GM21717 (cell line): ENCODE data around the gene CERKL.

Experiments used
- ATAC-seq: cut with Tn5 transposase; IDR thresholded peaks from one replicate; pipeline ENCODE4 v1.9.1; 2021; ENCODE audit warnings: mild to moderate bottlenecking, moderate library complexity; ENCODE audit not compliant: unreplicated experiment

The CERKL gene

GRCh38 chr2:181523756-181524155 lies 133.1 kb downstream of the CERKL start:
- ATAC-seq: no peak

GRCh38 chr2:181520253-181520652 lies 136.7 kb downstream of the CERKL start:
- no peak for ATAC-seq

GRCh38 chr2:181517685-181518301 lies 139.1 kb downstream of the CERKL start:
- no peak for ATAC-seq

GRCh38 chr2:181516992-181517391 lies 139.9 kb downstream of the CERKL start:
- no peak for ATAC-seq

- ATAC-seq: no peak
These were observed 141.2 kb downstream of the CERKL start for GRCh38 chr2:181515719-181516118.

- no peak for ATAC-seq
These were observed 156.7 kb downstream of the CERKL start for GRCh38 chr2:181500201-181500600.

- ATAC-seq: no peak
These were observed 157.7 kb downstream of the CERKL start for GRCh38 chr2:181499231-181499630.
